MV-4-11 (cell line): ENCODE results near the gene RAC3.

Experiments
- DNase-seq: peaks from one replicate; lab custom pipeline; 2025; lab: John Stamatoyannopoulos, UW

RAC3 gene

GRCh38 chr17:82041144-82041814 lies 9.8 kb downstream of the RAC3 start:
- peak; percentile 75 for DNase-seq

GRCh38 chr17:82042649-82043048 lies 11.2 kb downstream of the RAC3 start:
- DNase-seq = no peak

- DNase-seq = no peak
Observed at GRCh38 chr17:82043507-82043906, 12.0 kb downstream of the RAC3 start.

- no peak for DNase-seq
Observed at GRCh38 chr17:82045936-82046484, 14.5 kb downstream of the RAC3 start.

- DNase-seq = no peak
Observed at GRCh38 chr17:82046903-82047302, 15.4 kb downstream of the RAC3 start.

- no peak for DNase-seq
Observed at GRCh38 chr17:82047379-82047778, 15.9 kb downstream of the RAC3 start.

GRCh38 chr17:82047914-82048570 lies 16.6 kb downstream of the RAC3 start:
- DNase-seq = no peak

- no peak for DNase-seq
Observed at GRCh38 chr17:82048571-82048971, 17.1 kb downstream of the RAC3 start.

- no peak for DNase-seq
Observed at GRCh38 chr17:82049106-82049505, 17.6 kb downstream of the RAC3 start.

GRCh38 chr17:82049521-82049971 lies 18.1 kb downstream of the RAC3 start:
- DNase-seq = no peak

GRCh38 chr17:82050152-82050760 lies 18.8 kb downstream of the RAC3 start:
- DNase-seq = no peak

GRCh38 chr17:82050761-82051641 lies 19.5 kb downstream of the RAC3 start:
- no peak for DNase-seq

GRCh38 chr17:82051776-82052637 lies 20.5 kb downstream of the RAC3 start, which contains the start of the genes GPS1 and RFNG:
Gene GPS1 (plus strand): TSS chr17:82051898. CDS start chr17:82051932, 34 bp downstream.
Gene RFNG (minus strand): TSS chr17:82051811. CDS start chr17:82051766, 45 bp downstream.
- peak; percentile 8 for DNase-seq

- no peak for DNase-seq
Observed at GRCh38 chr17:82052638-82053059, 21.2 kb downstream of the RAC3 start.

- no peak for DNase-seq
Observed at GRCh38 chr17:82053130-82053529, 21.7 kb downstream of the RAC3 start.

GRCh38 chr17:82053556-82054263 lies 22.2 kb downstream of the RAC3 start:
- no peak for DNase-seq

GRCh38 chr17:82054351-82055022 lies 23.0 kb downstream of the RAC3 start:
- no peak for DNase-seq

GRCh38 chr17:82055023-82055964 lies 23.8 kb downstream of the RAC3 start:
- no peak for DNase-seq
